ENCODE data around the gene CST9L. TPM values are rescaled to one million over a fixed set of nuclear protein-coding genes. Genes with fewer than 3 reads are reported as not detected.

Gene CST9L
- total RNA-seq, 1 experiment from 2014 or later: not detected

GRCh38 chr20:23548408-23548807 lies 19.9 kb downstream of the CST9L start:
- H3K27ac ChIP-seq (ENCODE audit: low read length): no peak overlapping the region
- POLR2A ChIA-PET (ENCODE audit: unreplicated experiment): no interaction called here
- H4K20me1 ChIP-seq (ENCODE audit: low read length): no peaks in the 10 kb centered on the region
- CTCF ChIA-PET: no interaction called here
- H3K4me2 ChIP-seq (ENCODE audit: low read length): no peak overlapping the region
- TF ChIP-seq CTCF (conservative IDR thresholded peaks at IDR 0.05; ENCODE audit: low read depth, low read length): no peak
- H3K79me2 ChIP-seq (ENCODE audit: low read length): no peaks in the 10 kb centered on the region
- ATAC-seq (no peak), DNase-seq (no peak)
- no peak overlapping the region for H3K4me3 ChIP-seq (ENCODE audit: low read length)
- no peaks in the 10 kb centered on the region for H3K36me3 ChIP-seq (ENCODE audit: low read depth, low read length)
- no TSS peak for BruUV-seq (replicated peaks)
- no peaks in the 10 kb centered on the region for H3F3A ChIP-seq (ENCODE audit: low read length, unreplicated experiment)
- H3K9me2 ChIP-seq (replicated peaks; ENCODE audit: low read length): no peaks in the 10 kb centered on the region
- H3K9ac ChIP-seq (ENCODE audit: low read length): no peak overlapping the region
- H2AFZ ChIP-seq (ENCODE audit: low read length): no peak overlapping the region
- intact Hi-C loops (cut with micrococcal nuclease): no loop called here
- H3K9me3 ChIP-seq (ENCODE audit: low read length): no peaks in the 10 kb centered on the region
- H3K27me3 ChIP-seq (ENCODE audit: low read length): peaks cover 68% of the 10 kb centered on the region
- H3K4me1 ChIP-seq (ENCODE audit: insufficient read depth, low read length): no peaks in the 10 kb centered on the region

DNA sequence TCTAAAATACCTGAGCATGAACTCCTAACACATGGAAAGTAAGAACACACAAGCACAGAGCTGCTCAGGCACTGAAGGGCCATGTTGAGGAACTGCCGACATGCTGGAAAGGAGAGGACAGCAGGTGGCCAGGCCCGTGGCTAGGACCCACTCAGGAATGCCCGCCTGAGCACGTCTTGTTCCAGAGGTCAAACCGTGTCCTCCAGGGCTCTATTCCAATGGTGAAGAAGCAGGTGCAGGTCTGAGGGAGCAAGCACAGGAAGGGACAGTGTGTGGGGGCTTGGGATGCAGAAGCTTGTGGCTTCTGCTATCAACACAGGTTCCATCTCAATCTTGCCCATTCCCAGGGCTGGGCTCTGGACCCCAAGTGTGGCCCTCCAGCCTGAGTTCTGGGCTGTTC lies 20.7 kb downstream of the CST9L start:
- no peak overlapping the region for H3K4me3 ChIP-seq (ENCODE audit: low read length)
- intact Hi-C loops (cut with micrococcal nuclease): no loop called here
- POLR2A ChIA-PET (ENCODE audit: unreplicated experiment): no interaction called here
- H3K27ac ChIP-seq (ENCODE audit: low read length): no peak overlapping the region
- H3K79me2 ChIP-seq (ENCODE audit: low read length): no peaks in the 10 kb centered on the region
- H3K36me3 ChIP-seq (ENCODE audit: low read depth, low read length): no peaks in the 10 kb centered on the region
- no peaks in the 10 kb centered on the region for H3F3A ChIP-seq (ENCODE audit: low read length, unreplicated experiment)
- H3K4me1 ChIP-seq (ENCODE audit: insufficient read depth, low read length): no peaks in the 10 kb centered on the region
- CTCF ChIA-PET: no interaction called here
- no peak for ATAC-seq
- no peaks in the 10 kb centered on the region for H3K9me2 ChIP-seq (replicated peaks; ENCODE audit: low read length)
- DNase-seq: no peak
- H3K9ac ChIP-seq (ENCODE audit: low read length): no peak overlapping the region
- no peaks in the 10 kb centered on the region for H4K20me1 ChIP-seq (ENCODE audit: low read length)
- no peak overlapping the region for H2AFZ ChIP-seq (ENCODE audit: low read length)
- no peak for TF ChIP-seq CTCF (conservative IDR thresholded peaks at IDR 0.05; ENCODE audit: low read depth, low read length)
- no peak for TF ChIP-seq EZH2phosphoT487 (IDR thresholded peaks at IDR 0.05; ENCODE audit: borderline replicate concordance, low read length)
- TF ChIP-seq EZH2 (IDR thresholded peaks at IDR 0.05; ENCODE audit: low read length, unreplicated experiment): no peak
- H3K27me3 ChIP-seq (ENCODE audit: low read length): peaks cover 60% of the 10 kb centered on the region
- no TSS peak for BruUV-seq (replicated peaks)
- H3K4me2 ChIP-seq (ENCODE audit: low read length): no peak overlapping the region
- H3K9me3 ChIP-seq (ENCODE audit: low read length): no peaks in the 10 kb centered on the region

- Histone ChIP-seq H3K27me3 (ENCODE audit: low read length) (peaks cover 58% of the 10 kb centered on the region), H3K9ac (ENCODE audit: low read length) (no peak overlapping the region), H3F3A (ENCODE audit: low read length, unreplicated experiment) (no peaks in the 10 kb centered on the region), H2AFZ (ENCODE audit: low read length) (no peak overlapping the region), H3K36me3 (ENCODE audit: low read depth, low read length) (no peaks in the 10 kb centered on the region), H3K4me2 (ENCODE audit: low read length) (no peak overlapping the region), H3K4me1 (ENCODE audit: insufficient read depth, low read length) (peaks cover 3% of the 10 kb centered on the region; the same call in 1 of the 2 replicates), H3K4me3 (ENCODE audit: low read length) (no peak overlapping the region), H3K27ac (ENCODE audit: low read length) (no peak overlapping the region), H3K9me2 (replicated peaks; ENCODE audit: low read length) (no peaks in the 10 kb centered on the region), H3K79me2 (ENCODE audit: low read length) (no peaks in the 10 kb centered on the region), H4K20me1 (ENCODE audit: low read length) (no peaks in the 10 kb centered on the region), H3K9me3 (ENCODE audit: low read length) (no peaks in the 10 kb centered on the region)
- POLR2A ChIA-PET (ENCODE audit: unreplicated experiment): no interaction called here
- ATAC-seq: no peak
- TF ChIP-seq CTCF (conservative IDR thresholded peaks at IDR 0.05; ENCODE audit: low read depth, low read length) (no peak), EZH2 (IDR thresholded peaks at IDR 0.05; ENCODE audit: low read length, unreplicated experiment) (no peak), EZH2phosphoT487 (IDR thresholded peaks at IDR 0.05; ENCODE audit: borderline replicate concordance, low read length) (no peak)
- DNase-seq: no peak
- CTCF ChIA-PET: no interaction called here
- BruUV-seq (replicated peaks): no TSS peak
- intact Hi-C loops (cut with micrococcal nuclease): no loop called here
Observed at GRCh38 chr20:23546435-23547144, 21.7 kb downstream of the CST9L start.

All from PC-3 (cell line).